ENCODE data around the gene NSG1. TPM values are rescaled to one million over a fixed set of nuclear protein-coding genes. Genes with fewer than 3 reads are reported as not detected.

NSG1 gene
- total RNA-seq, 1 donor from 2014 or later: not detected

DNA sequence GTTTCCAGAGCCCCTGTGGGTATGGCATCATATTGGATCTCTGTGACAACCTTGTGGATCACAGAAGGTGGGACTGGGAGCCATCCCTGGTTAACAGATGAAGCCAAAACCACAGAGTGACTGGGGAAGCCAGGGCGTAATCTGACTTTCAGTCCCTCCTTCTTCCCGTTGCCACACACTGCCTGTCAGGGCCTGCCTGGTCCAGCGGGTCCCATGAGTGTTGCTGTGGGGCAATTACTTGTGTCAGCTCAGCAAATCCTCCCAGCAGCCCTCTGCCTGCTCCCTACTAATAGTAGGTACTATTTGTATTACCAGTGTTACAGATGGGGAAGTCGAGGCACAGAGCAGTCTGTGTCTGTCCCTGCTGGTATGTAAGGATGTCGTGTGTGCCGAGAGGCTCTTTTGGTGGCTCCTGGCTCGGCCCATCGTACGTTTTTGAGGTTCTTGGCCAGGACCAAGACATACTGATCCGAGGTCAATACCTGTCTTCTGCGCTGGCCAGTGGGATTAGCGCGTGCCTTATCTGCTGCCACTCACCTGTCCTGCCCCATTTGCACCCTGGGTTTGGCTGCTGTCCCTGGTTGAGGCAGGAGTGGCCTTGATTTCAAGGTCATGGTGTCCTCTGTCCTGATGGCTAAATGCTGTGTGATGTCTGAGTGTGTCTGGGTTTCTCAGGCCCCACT is 5.7 kb downstream of the NSG1 start:
- DNase-seq (ENCODE audit: extremely low spot score, unreplicated experiment): no peak
- Mint-ChIP-seq H3K27me3 (ENCODE audit: unreplicated experiment) (peaks cover 73% of the 10 kb centered on the region), H3K36me3 (ENCODE audit: unreplicated experiment) (no peaks in the 10 kb centered on the region), H3K9me3 (ENCODE audit: unreplicated experiment) (no peaks in the 10 kb centered on the region), H3K4me1 (ENCODE audit: unreplicated experiment) (peaks cover 10% of the 10 kb centered on the region), H3K4me3 (ENCODE audit: unreplicated experiment) (no peak overlapping the region), H3K27ac (ENCODE audit: unreplicated experiment) (no peak overlapping the region)
- TF ChIP-seq CTCF (IDR thresholded peaks at IDR 0.05): no peak

GRCh38 chr4:4394644-4395043 is 7.7 kb downstream of the NSG1 start:
- Mint-ChIP-seq H3K4me3 (ENCODE audit: unreplicated experiment) (no peak overlapping the region), H3K9me3 (ENCODE audit: unreplicated experiment) (peaks cover 3% of the 10 kb centered on the region), H3K27ac (ENCODE audit: unreplicated experiment) (no peak overlapping the region), H3K4me1 (ENCODE audit: unreplicated experiment) (peaks cover 6% of the 10 kb centered on the region), H3K27me3 (ENCODE audit: unreplicated experiment) (peaks cover 67% of the 10 kb centered on the region), H3K36me3 (ENCODE audit: unreplicated experiment) (no peaks in the 10 kb centered on the region)
- no peak for DNase-seq (ENCODE audit: extremely low spot score, unreplicated experiment)
- TF ChIP-seq CTCF (IDR thresholded peaks at IDR 0.05): no peak

GRCh38 chr4:4395371-4395770 is 8.5 kb downstream of the NSG1 start:
- TF ChIP-seq CTCF (IDR thresholded peaks at IDR 0.05): no peak
- DNase-seq (ENCODE audit: extremely low spot score, unreplicated experiment): no peak
- peaks cover 6% of the 10 kb centered on the region for H3K4me1 Mint-ChIP-seq (ENCODE audit: unreplicated experiment)
- no peak overlapping the region for H3K4me3 Mint-ChIP-seq (ENCODE audit: unreplicated experiment)
- no peak overlapping the region for H3K27ac Mint-ChIP-seq (ENCODE audit: unreplicated experiment)
- H3K27me3 Mint-ChIP-seq (ENCODE audit: unreplicated experiment): peaks cover 68% of the 10 kb centered on the region
- H3K9me3 Mint-ChIP-seq (ENCODE audit: unreplicated experiment): peaks cover 10% of the 10 kb centered on the region
- no peaks in the 10 kb centered on the region for H3K36me3 Mint-ChIP-seq (ENCODE audit: unreplicated experiment)

DNA sequence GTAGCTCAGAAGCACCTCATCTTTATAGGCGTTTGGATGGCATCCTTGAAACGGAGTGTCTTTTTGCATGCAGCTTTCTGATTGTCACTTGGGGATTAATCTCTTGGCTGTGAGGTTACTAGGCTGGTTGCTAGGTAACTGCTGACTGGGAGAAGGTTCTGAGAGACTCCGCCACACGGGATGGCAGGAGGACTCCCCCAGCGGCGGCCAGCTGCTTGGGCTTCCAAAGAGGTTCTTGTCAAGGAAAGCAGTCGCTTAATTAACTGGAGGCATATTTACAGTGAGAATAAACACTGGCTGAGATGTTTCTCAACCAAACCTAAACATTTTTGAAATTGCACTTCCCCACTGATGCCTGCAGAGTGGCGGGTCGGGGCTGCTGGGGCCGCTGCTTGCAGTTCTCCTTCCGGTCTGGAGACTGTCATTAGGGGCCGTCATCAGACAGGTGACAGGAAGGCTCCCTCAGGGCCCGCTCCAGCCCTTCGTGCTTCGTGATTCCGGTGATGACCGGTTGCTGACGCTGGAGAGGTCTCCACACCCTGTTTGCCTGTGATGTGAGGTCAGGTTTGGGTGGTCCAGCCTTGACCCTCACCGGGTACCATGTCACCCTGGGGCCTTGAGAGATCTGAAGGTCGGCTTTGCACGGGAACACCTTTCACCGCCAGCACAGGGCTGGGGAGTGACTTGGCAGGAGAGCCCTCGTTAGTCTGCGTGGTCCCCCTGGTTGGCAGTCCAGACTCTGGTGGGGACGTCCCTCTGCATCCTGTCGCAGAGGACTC is 9.1 kb downstream of the NSG1 start:
- no peak for TF ChIP-seq CTCF (IDR thresholded peaks at IDR 0.05)
- no peak for DNase-seq (ENCODE audit: extremely low spot score, unreplicated experiment)
- Mint-ChIP-seq H3K27ac (ENCODE audit: unreplicated experiment) (no peak overlapping the region), H3K9me3 (ENCODE audit: unreplicated experiment) (peaks cover 13% of the 10 kb centered on the region), H3K4me1 (ENCODE audit: unreplicated experiment) (peaks cover 6% of the 10 kb centered on the region), H3K27me3 (ENCODE audit: unreplicated experiment) (peaks cover 66% of the 10 kb centered on the region), H3K36me3 (ENCODE audit: unreplicated experiment) (no peaks in the 10 kb centered on the region), H3K4me3 (ENCODE audit: unreplicated experiment) (no peak overlapping the region)

Measured in osteocyte (in vitro differentiated cells).